GM18498 (cell line): Measurements from ENCODE around the gene CEACAM16.
A peak's percentile ranks its signal among the peaks of the same experiment; 100 is the strongest.
"Not testable (repeated sequence)": the region's sequence is repeated elsewhere in the genome, so short reads cannot be mapped to it uniquely, and the experiment has no call there.

Experiments
- ATAC-seq: cut with Tn5 transposase; IDR thresholded peaks from one replicate; pipeline ENCODE4 v1.9.1; 2021; ENCODE audit warnings: mild to moderate bottlenecking, moderate library complexity; ENCODE audit not compliant: unreplicated experiment

CEACAM16 gene, protein sequence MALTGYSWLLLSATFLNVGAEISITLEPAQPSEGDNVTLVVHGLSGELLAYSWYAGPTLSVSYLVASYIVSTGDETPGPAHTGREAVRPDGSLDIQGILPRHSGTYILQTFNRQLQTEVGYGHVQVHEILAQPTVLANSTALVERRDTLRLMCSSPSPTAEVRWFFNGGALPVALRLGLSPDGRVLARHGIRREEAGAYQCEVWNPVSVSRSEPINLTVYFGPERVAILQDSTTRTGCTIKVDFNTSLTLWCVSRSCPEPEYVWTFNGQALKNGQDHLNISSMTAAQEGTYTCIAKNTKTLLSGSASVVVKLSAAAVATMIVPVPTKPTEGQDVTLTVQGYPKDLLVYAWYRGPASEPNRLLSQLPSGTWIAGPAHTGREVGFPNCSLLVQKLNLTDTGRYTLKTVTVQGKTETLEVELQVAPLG

DNA sequence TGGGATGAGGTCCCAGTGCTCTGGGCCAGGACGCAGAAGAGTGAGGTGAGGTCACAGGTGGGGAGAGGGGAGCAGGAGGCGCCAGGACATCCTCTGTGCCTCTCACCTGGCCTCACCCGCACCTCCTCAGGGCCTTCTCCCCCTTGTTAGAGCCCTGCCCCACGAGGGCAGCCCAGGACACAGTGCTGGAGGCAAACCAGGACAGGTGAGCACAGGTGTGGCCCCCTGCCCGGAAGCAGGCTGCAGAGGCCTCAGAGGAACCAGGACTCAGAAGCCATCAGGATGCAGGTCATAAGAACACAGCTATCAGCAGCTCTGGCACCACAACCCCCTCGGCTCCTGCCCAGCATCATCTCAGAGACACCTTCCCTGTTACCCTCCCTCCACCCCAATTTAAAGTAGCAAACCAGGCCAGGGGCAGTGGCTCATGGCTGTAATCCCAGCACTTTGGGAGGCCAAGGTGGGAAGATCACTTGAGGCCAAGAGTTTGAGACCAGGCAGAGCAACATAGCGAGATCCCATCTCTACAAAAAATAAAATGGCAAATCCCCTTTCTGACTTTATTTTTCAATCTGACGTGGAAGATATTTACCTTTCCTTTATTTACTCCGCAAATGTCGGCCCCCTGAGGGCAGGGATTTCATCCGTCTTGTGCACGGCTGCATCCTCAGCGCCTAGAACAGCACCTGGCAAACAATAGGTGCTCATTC lies at the start of gene CEACAM16:
TSS of gene CEACAM16 (plus strand) at position 660 of the 710 bp plus-strand sequence. CDS start 2,306 bp downstream, outside the sequence.
- ATAC-seq: no peak

- no peak for ATAC-seq
Observed at GRCh38 chr19:44649578-44650145, 49.3 kb upstream of the CEACAM16 start.

DNA sequence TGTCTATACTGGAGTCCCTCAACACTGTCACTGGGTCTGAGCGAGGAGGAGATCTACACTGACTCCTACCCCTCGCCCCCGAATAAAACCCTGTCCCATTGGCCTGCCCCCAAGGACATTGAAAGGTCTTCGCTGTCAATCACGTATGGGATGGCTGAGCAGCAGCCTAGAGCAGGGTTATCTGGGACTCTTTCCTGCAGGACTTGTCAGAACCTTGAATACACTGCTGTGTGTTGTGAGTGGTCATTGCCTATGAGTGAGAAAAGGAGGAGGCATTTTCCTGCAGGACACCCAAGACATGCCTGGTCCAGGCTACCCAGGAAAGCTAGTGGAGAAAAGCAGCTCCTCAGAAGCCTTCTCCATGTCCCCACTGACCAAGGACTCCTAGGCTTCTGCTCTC lies 45.6 kb upstream of the CEACAM16 start:
- no peak for ATAC-seq

- peak; percentile 90 for ATAC-seq
Observed at GRCh38 chr19:44653977-44654774, 44.8 kb upstream of the CEACAM16 start.

- ATAC-seq: no peak
Observed at GRCh38 chr19:44657211-44657921, 41.6 kb upstream of the CEACAM16 start.

GRCh38 chr19:44658069-44658733 lies 40.8 kb upstream of the CEACAM16 start:
- no peak for ATAC-seq

GRCh38 chr19:44660081-44660480 lies 38.9 kb upstream of the CEACAM16 start:
- no peak for ATAC-seq

- no peak for ATAC-seq
Observed at GRCh38 chr19:44661205-44661604, 37.7 kb upstream of the CEACAM16 start.

GRCh38 chr19:44661904-44662303 lies 37.0 kb upstream of the CEACAM16 start:
- no peak for ATAC-seq

GRCh38 chr19:44662691-44663385 lies 36.1 kb upstream of the CEACAM16 start:
- no peak for ATAC-seq

DNA sequence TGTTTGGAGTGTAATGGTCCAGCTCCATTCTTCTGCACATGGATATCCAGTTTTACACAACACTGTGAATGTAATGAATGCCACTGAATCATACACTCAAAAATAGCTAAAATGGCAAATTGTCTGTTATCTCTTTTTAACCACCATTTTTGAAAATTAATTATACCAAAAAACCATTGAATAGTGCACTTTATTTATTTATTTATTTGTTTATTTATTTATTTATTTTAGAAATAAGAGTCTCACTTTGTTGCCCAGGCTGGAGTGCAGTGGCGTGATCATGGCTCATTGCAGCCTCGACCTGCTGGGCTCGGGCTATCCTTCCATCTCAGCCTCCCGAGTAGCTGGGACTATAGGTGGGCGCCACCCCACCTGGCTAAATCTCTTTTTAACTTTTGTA lies 35.0 kb upstream of the CEACAM16 start:
- no peak for ATAC-seq

GRCh38 chr19:44664976-44665375 lies 34.0 kb upstream of the CEACAM16 start:
- no peak for ATAC-seq

DNA sequence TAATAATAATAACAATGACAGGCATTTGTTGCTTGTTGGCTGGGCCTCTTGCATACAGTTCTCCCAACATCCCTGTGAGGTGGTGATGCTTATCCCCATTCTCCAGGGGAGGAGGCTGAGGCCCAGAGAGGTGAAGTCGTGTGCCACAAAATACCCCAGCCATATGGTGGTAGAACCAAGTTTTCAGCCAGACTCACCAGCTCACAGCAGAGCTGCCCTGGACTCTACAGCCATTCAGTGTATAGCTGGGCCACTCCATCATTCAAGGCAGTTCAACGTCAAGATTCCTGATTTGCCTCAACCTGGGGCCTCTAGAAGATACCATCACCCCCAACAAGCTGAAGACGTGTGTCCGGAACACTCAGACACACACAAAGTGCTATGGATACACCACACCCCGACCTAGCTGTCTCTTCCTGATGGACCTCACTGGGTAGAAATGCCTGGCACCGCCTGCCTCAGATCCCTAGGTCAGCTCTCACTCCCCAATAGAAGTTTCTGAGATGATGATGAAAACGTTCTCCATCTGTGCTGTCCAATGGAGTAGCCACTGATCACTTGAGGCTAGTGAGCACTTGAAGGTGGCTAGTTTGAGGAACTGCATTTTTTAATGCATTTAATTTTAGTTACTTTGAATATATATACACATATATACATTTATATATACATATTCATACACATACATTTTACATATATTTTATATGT lies 31.9 kb upstream of the CEACAM16 start:
- no peak for ATAC-seq

- no peak for ATAC-seq
Observed at GRCh38 chr19:44668985-44669764, 29.8 kb upstream of the CEACAM16 start.

- ATAC-seq: not testable (repeated sequence)
Observed at GRCh38 chr19:44670027-44670426, 28.9 kb upstream of the CEACAM16 start.

- no peak for ATAC-seq
Observed at GRCh38 chr19:44671400-44671799, 27.6 kb upstream of the CEACAM16 start, which contains the start of gene CEACAM19. Gene CEACAM19 (plus strand): TSS chr19:44671482. CDS start chr19:44671932, 450 bp downstream.

DNA sequence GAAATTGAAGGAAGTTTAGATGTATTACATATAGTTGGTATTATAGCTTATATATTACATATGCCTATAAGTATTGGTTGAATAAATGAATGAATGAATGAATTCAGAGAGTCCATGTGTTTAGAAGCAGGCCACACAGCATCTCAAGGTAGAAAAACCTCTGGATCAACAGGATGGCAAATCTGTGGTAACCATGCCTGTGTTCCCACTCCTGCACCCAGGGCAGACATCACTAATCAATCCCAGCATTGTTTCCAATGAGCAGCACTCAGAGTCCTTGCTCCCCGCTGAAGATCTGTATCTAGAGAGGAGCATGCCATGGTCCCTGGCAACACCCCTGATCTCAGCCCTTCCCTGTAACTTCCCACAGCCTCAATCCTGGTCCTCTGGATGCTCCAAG lies 26.7 kb upstream of the CEACAM16 start:
- ATAC-seq: no peak

DNA sequence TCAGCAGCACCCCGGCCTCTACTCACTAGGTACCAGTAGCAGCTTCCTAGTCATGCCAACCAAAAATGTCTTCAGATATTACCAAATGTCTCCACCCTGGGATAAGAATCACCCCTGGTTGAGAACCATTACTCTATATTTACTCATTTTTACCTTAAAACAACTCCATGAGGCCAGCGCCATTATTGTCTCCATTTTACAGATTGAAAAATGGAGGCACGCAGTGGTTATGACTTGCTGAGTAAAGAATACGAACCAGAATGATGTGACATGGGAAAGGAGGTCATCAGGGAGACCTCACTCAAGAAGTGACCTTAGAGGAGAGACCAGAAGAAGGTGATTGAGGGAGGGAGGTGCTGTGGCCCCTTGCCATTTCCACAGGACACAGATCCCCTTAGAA lies 25.4 kb upstream of the CEACAM16 start:
- ATAC-seq: no peak
